Measurements from ENCODE around the gene RING1. TPM values are rescaled to one million over a fixed set of nuclear protein-coding genes. Genes with fewer than 3 reads are reported as not detected.
A peak's percentile ranks its signal among the peaks of the same experiment; 100 is the strongest.

RING1 gene
- total RNA-seq, 2 donors from 2014 or later = 31.0 to 31.8 TPM

DNA sequence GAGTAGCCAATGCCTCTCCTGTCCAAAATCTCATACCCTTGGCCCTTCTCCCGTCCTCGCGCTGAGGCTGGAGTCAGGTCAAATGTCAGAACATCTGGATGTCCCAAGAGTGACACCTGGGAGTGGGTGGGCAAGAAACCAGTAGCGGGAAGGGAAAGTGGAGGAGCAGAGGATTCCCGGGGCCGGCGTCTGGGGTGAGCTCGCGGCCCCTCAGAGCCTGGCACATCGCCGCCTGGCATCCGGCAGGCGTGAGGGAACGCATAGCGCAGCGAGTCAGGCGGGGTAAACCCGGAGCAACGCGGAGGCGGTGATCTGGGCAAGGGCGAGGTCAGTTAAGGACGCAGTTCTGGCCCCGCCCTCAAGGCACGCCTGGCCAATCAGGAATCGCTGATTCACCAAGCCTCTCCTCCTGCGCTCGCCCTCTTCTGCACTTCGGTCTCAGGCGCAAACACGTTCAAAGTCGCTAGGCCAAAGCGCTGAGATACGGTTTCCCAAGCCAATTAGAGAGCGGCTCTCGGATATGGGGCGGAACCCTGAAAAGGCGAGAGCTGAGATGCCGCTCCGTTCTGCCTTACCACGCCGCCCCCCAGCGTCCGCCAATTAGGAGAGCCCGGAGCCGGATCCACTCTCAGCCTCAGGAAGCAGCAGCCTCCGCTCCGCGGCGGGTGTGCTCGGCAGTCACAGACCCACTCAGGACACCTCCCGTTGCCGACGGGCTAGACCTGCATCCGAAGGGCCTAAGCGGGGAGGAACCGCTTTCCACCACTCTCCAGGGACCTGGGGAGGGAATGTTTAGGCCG, 40.8 kb downstream of the RING1 start:
- H3K4me3 Mint-ChIP-seq = peak overlapping the region; percentile 66
- Histone ChIP-seq H3K36me3 (ENCODE audit: control insufficient read depth, insufficient read depth, low read length) (peaks cover 18% of the 10 kb centered on the region), H3K4me1 (ENCODE audit: control insufficient read depth, insufficient read depth, low read length) (peaks cover 5% of the 10 kb centered on the region), H3K27ac (ENCODE audit: low read depth, low read length) (peak overlapping the region; percentile 72), H3K4me3 (ENCODE audit: low read length) (peak overlapping the region; percentile 89), H3K9ac (ENCODE audit: extremely low read depth, low read length, poor library complexity, severe bottlenecking) (peak overlapping the region; percentile 57), H3K27me3 (ENCODE audit: control insufficient read depth, insufficient read depth, low read length, poor library complexity, severe bottlenecking) (peaks cover 30% of the 10 kb centered on the region), H3K9me3 (ENCODE audit: control insufficient read depth, low read length) (no peaks in the 10 kb centered on the region)
- peak overlapping the region; percentile 78 for H3K27ac Mint-ChIP-seq
- no peaks in the 10 kb centered on the region for H3K9me3 Mint-ChIP-seq
- peaks cover 14% of the 10 kb centered on the region for H3K4me1 Mint-ChIP-seq
- H3K27me3 Mint-ChIP-seq (ENCODE audit: insufficient read depth) = peaks cover 24% of the 10 kb centered on the region
- H3K36me3 Mint-ChIP-seq (ENCODE audit: low read depth) = peaks cover 19% of the 10 kb centered on the region
- 0% methylated on average over 21 to 58 of the region's 58 CpGs for WGBS, 2 experiments (ENCODE audit: insufficient coverage in 1 of 2, insufficient read length in 1 of 2)
- TF ChIP-seq, protein P1, sequence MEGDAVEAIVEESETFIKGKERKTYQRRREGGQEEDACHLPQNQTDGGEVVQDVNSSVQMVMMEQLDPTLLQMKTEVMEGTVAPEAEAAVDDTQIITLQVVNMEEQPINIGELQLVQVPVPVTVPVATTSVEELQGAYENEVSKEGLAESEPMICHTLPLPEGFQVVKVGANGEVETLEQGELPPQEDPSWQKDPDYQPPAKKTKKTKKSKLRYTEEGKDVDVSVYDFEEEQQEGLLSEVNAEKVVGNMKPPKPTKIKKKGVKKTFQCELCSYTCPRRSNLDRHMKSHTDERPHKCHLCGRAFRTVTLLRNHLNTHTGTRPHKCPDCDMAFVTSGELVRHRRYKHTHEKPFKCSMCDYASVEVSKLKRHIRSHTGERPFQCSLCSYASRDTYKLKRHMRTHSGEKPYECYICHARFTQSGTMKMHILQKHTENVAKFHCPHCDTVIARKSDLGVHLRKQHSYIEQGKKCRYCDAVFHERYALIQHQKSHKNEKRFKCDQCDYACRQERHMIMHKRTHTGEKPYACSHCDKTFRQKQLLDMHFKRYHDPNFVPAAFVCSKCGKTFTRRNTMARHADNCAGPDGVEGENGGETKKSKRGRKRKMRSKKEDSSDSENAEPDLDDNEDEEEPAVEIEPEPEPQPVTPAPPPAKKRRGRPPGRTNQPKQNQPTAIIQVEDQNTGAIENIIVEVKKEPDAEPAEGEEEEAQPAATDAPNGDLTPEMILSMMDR (conservative IDR thresholded peaks at IDR 0.05) = no peak
- DNase-seq = peak; percentile 99

DNA sequence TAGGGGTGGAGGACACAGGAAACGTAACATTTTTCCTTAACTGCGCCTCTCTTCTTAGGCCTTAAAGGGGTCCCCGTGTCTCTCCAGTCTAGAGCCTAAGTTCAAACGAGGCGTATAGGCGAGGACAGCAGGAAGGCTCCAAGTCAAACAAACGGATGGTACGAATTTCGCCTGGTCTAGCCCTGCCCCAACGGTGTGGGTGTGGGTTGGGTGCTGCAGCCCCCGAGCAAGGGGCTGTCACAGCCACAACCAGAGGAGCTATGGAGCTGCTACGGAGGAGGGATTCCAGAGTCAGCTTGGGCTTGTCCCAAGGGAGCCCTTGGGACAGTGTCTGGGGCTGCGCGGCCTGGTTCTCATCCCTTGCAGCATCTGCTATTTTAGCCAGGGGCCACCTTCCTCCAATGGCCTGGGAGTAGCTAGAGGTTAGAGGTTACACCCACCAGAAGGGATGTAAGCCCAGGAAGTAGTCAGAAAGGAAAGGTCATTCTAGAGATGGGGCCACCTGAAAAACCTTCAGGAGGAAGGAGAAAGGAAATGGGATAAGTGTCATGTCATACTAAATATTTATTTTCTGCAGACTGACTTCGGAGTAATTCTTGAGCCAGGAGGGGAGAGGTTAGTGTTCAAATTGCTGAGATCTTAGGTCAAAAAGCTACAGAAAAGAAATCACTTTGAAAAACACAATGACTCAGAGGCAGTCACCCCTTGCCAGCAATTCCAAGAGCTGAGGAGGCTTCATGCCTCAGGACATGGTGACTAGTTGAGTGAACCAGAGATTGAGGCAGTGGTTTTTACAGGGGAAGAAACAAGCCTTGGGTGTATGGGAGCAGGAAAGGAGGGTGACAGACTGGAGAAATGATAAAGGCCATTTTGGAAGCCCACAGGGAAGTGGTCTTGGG, 41.7 kb downstream of the RING1 start:
- peak overlapping the region; percentile 66 for H3K4me3 Mint-ChIP-seq
- Histone ChIP-seq H3K27me3 (ENCODE audit: control insufficient read depth, insufficient read depth, low read length, poor library complexity, severe bottlenecking) (peaks cover 30% of the 10 kb centered on the region), H3K9me3 (ENCODE audit: control insufficient read depth, low read length) (no peaks in the 10 kb centered on the region), H3K4me1 (ENCODE audit: control insufficient read depth, insufficient read depth, low read length) (peaks cover 5% of the 10 kb centered on the region), H3K9ac (ENCODE audit: extremely low read depth, low read length, poor library complexity, severe bottlenecking) (peak overlapping the region; percentile 57), H3K36me3 (ENCODE audit: control insufficient read depth, insufficient read depth, low read length) (peaks cover 18% of the 10 kb centered on the region), H3K27ac (ENCODE audit: low read depth, low read length) (peak overlapping the region; percentile 71), H3K4me3 (ENCODE audit: low read length) (peak overlapping the region; percentile 89)
- peaks cover 14% of the 10 kb centered on the region for H3K4me1 Mint-ChIP-seq
- 37 to 44% methylated on average over 11 to 15 of the region's 15 CpGs for WGBS, 2 experiments (ENCODE audit: insufficient coverage in 1 of 2, insufficient read length in 1 of 2)
- TF ChIP-seq, protein P1 (conservative IDR thresholded peaks at IDR 0.05) = no peak
- no peaks in the 10 kb centered on the region for H3K9me3 Mint-ChIP-seq
- no peak overlapping the region for H3K27ac Mint-ChIP-seq
- peaks cover 19% of the 10 kb centered on the region for H3K36me3 Mint-ChIP-seq (ENCODE audit: low read depth)
- DNase-seq = no peak
- peaks cover 24% of the 10 kb centered on the region for H3K27me3 Mint-ChIP-seq (ENCODE audit: insufficient read depth)

DNA sequence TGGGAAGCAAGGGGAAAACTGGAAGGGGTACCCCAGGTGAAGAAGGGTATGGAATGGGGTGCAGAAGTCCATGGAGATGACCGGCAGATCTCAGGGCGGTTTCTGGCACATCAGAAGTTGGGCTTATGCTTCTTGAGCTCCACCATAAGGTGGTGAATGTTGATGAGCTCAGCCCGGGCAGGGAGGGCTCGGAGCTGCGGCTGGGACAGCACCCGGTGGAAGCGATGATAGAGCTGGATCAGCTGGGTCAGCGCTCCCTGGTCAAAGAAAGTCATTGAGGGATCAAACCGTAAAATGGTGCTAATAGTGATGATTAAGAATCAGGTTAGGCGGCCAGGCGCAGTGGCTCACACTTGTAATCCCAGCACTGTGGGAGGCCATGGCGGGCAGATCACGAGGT, 42.4 kb downstream of the RING1 start:
- Histone ChIP-seq H3K9me3 (ENCODE audit: control insufficient read depth, low read length) (no peaks in the 10 kb centered on the region), H3K4me1 (ENCODE audit: control insufficient read depth, insufficient read depth, low read length) (peaks cover 5% of the 10 kb centered on the region), H3K36me3 (ENCODE audit: control insufficient read depth, insufficient read depth, low read length) (peaks cover 18% of the 10 kb centered on the region), H3K27ac (ENCODE audit: low read depth, low read length) (no peak overlapping the region), H3K9ac (ENCODE audit: extremely low read depth, low read length, poor library complexity, severe bottlenecking) (no peak overlapping the region), H3K27me3 (ENCODE audit: control insufficient read depth, insufficient read depth, low read length, poor library complexity, severe bottlenecking) (peaks cover 25% of the 10 kb centered on the region), H3K4me3 (ENCODE audit: low read length) (no peak overlapping the region)
- WGBS, 2 experiments (ENCODE audit: insufficient coverage in 1 of 2, insufficient read length in 1 of 2) = 96 to 98% methylated on average over 9 to 13 of the region's 13 CpGs
- Mint-ChIP-seq H3K27me3 (ENCODE audit: insufficient read depth) (peaks cover 23% of the 10 kb centered on the region), H3K36me3 (ENCODE audit: low read depth) (peaks cover 20% of the 10 kb centered on the region), H3K9me3 (no peaks in the 10 kb centered on the region), H3K27ac (no peak overlapping the region), H3K4me1 (peaks cover 14% of the 10 kb centered on the region), H3K4me3 (no peak overlapping the region)
- TF ChIP-seq, protein P1 (conservative IDR thresholded peaks at IDR 0.05) = no peak
- no peak for DNase-seq
